HG02981 (cell line): ENCODE data around the gene XRCC5.

ENCODE experiments used
- ATAC-seq: cut with Tn5 transposase; IDR thresholded peaks from one replicate; pipeline ENCODE4 v1.9.1; 2021; ENCODE audit warnings: mild to moderate bottlenecking, moderate library complexity; ENCODE audit not compliant: unreplicated experiment

Gene XRCC5

GRCh38 chr2:216222650-216223352 is 113.7 kb downstream of the XRCC5 start:
- peak; percentile 57 for ATAC-seq

GRCh38 chr2:216224388-216224787 is 115.2 kb downstream of the XRCC5 start:
- no peak for ATAC-seq

- ATAC-seq = no peak
Observed at GRCh38 chr2:216229277-216229914, 120.2 kb downstream of the XRCC5 start.

DNA sequence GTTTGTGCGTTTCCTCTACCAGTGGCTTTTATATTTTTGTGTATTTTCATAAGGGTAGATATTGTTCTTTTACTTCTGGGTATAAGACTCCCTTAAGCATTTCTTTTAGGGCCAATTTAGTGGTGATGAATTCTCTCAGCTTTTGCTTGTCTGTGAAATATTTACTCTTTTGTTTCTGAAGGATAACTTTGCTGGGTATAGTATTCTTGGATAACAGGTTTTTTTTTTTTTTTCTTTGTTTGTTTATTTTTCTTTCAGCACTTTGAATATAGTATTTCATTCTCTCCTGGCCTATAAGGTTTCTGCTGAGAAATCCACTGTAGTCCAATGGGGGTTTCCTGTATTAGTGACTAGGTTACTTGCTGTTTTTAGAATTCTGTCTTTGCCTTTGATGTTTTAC is 122.7 kb downstream of the XRCC5 start:
- no peak for ATAC-seq

DNA sequence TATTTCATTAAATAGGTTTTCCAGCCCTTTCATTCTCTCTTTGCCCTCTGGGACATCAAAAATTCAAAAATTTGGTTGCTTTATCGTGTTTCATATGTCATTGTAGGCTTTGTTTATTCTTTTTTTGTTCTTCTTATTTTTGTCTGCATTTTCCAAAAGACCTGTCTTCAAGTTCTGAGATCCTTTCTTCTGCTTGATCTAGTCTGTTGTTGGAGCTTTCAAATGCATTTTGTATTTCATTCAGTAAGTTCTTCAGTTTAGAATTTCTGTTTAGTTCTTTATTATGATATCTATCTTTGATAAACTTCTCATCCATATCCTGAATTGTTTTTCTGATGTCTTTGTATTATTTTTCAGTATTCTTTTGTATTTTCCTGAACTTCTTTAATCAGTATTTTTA is 123.6 kb downstream of the XRCC5 start:
- no peak for ATAC-seq

GRCh38 chr2:216233281-216233995 is 124.3 kb downstream of the XRCC5 start:
- no peak for ATAC-seq

DNA sequence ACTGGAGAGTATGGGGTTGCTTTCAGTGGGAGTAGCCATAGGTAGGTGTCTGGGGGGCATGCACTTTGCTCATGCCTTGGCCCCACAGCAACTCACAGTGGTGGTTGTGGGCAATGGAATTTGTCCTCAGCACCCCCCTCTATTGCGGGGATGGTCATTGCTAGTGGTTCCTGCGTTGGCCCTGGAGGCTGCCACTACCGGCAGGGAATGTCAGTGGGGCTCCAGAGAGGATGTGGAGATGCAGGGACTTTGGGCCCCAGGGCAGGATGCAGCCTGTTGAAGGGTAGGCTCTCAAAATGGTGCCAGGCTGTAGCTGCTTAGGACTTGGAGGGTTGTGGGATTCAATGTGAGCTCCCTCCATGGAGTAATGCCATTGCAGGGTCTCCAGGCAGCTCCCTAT is 125.0 kb downstream of the XRCC5 start:
- ATAC-seq = no peak

DNA sequence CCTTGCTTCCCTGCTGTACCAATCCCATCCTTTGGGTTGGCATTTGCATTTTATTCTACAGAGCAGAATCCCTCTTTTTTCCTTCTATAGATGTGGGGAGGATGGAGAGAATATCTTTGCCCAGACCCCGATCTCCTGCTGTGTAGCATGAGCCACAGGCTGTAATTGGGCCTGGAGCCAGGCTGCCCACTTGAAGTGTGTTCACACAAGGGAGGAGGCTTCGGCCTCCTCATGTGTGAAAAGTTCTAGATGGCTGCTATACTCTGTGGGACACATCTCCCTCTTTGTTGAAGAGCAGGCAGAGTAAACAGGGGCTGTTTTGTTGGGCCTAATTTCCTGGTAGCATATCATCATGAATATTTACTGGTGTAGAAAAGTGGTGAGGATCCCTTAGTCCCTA is 126.3 kb downstream of the XRCC5 start:
- ATAC-seq = no peak

DNA sequence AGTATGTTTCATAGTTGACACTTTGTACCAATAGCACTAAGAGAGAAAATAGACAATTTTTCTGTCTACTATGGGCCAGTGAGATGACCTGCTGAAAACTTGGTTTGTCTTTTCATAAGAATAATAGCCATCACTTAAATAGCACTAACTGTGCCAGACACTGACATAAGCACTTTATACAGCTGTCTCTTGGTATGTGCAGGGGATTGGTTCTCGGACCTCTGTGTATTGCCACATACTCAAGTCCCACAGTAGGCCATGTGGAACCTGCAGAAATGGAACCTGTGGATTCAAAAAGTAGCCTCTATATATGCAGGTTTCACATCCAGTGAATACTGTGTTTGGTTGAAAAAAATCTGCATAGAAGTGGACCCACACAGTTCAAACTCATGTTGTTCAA is 126.7 kb downstream of the XRCC5 start:
- ATAC-seq = no peak

- no peak for ATAC-seq
Observed at GRCh38 chr2:216236486-216236885, 127.3 kb downstream of the XRCC5 start.

- ATAC-seq = no peak
Observed at GRCh38 chr2:216242365-216242764, 133.2 kb downstream of the XRCC5 start.

- no peak for ATAC-seq
Observed at GRCh38 chr2:216243026-216243425, 133.9 kb downstream of the XRCC5 start.

- no peak for ATAC-seq
Observed at GRCh38 chr2:216245391-216245975, 136.3 kb downstream of the XRCC5 start.

DNA sequence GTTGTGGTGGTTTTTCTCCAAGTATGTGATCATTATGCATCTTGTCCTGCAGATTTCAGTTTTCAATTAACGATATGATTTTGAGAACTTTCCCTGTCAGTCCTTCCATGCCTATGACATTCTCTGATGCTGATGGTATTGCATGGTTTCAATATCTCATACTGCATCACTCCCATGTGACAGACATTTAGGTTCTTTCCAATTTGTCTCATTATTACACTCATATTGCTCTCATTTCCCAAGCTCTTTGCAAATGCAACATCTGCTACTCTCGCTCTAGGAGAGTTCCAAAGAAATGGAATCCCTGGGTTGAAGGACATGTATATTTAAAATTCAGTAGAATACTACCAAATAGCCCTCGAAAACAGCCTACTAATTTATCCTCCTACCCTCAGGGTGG is 137.6 kb downstream of the XRCC5 start:
- ATAC-seq = no peak
